Measurements from ENCODE around the gene BNC2.

Gene BNC2

DNA sequence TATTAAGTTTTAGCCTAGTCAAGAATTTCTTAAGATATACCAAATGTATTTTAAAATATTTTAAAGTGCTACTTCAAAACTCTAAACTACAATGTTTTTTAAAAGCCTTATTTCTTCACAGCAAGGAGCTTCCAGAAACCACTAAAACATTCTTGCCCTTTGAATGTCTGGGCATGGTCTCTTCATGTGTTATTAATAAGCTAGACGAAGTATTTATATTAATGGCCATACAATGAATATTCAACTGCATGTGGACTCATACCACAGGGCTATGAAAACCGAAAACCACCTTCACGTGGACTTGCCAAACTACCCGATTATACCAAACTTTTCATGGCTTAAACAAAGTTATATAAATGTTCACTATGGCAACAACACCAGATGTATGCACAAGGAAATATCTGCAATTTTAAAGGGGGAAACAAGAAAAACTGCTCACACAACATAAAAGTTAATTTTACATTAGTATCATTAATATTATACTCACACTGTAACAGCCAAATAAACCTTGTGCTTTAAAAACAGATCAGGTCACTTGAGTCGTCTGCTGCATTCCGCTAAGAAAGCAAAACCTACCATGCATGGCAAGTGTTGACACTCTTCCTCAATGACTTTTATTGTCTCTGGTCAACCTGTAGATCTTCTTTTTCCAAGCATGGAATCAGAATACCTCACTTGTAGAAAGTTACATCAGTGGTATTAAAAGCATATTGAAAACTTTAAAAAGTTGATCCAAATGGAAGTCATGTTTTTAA, 246.3 kb downstream of the BNC2 start:
- DNase-seq: no peak

DNA sequence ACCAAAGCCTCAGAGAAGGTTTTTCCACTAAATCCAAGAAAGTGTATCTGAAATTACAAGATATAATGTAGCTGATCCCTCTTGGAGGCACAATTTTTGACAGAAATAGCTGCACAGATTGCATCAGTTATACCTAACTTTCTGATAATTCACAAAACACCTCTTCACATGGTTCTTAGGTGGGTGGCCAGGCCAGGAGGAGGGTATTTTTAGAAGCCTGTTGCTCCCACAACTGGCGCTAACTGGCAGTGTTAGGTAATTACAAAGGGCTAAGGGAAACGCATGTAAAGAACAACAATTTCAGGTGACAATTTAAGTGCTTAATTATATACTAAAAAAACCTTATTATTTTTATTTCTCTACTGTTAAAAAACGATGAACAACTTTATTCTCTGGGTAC, 247.9 kb downstream of the BNC2 start:
- DNase-seq: no peak

DNA sequence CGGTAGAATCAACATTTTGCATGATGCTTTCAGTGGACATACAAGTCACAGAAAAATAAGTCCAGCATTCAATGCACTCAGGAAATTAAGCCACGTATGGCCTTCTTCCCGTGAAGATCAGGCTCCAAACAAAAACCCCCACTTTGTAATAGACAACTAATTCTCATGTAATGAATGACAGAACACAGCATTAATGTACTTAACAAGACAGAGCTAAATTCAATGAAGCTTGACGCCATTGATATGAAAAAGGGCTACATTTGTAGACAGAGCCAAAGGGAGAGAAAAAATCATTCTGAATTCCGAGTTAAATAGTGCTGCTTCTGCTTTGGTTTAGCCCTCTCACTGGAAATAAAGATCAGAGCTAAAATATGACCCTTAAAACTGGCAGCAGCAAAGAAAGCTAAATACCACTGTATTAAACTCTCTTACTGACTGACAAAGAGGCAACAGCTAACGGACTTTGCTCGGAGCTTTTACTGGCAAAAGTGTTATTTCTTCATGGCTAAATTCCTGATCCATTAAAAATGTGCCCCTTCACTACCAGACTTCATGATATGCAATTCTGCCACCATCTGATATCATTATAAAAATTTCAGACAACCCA, 250.5 kb downstream of the BNC2 start:
- no peak for DNase-seq

DNA sequence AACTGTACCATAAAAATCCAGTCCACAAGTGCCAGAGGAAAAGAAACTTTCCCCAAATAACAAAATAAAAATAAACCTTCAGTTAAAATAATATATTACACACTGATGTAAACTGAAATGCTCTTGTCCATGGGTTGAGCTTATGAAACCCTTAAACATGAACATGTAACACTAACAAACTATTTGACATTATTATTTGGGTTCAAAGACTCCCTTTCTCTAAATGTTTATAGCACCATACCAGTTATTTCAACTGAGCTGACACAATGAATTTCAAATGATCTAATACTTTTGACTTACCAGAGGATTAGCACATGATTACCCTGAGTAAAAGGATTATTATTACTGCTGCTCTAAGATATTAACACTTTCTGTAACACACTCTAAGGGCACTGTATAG, 251.1 kb downstream of the BNC2 start:
- DNase-seq: no peak

DNA sequence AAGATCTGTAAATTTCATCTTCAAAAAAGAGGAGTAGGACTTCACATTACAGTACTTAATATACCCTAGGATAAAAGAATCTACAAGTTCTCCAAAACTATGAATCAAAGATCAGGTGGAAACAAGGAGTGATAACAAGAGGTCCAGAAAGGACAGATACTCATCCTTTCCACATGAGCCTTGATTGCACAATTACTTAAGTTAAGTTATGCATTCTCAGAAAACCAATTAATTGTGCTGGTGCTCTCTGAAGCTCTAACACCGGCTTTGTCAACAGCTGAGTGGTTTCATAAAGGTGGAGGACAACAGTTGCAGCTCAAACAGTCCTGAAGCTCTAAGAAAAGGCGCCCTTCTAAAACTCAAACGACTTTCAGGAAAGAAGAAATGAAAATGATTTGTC, 251.9 kb downstream of the BNC2 start:
- DNase-seq: no peak

DNA sequence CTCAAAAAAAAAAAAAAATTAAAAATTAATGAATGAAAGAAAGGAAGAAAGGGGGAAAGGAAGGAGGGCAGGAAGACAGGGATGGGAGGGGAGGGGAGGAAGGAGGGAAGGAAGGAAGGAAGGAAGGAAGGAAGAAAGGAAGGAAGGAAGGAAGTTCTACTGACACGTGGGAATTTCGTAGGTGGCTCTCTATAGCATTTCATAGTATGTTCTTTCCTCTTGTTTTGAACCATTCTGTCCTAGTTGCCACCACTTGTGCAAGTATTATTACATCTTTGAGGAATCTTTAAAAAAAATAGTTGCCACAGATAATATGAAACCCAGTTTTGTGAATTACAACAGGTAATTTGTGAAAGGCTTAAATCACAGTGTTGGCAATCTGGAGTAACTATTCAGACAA, 253.8 kb downstream of the BNC2 start:
- DNase-seq: no peak

DNA sequence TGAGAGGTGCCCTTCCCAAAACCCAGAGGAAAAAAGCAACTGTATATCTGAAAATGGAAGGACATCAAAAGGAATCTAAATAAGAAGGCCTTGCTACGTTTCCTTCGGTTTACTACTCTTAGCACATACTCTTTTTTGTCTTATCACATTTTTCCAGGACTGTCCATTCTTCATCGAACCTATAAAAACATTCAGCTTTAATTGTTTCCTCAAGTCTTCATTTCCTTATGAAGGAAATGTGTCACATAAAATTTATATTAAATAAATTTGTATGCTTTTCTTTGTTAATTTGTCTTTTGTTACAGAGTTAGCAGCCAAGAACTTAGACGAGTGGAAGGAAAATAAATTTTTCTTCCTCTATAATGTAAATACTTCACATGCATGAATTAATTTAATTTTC, 255.0 kb downstream of the BNC2 start:
- no peak for DNase-seq

DNA sequence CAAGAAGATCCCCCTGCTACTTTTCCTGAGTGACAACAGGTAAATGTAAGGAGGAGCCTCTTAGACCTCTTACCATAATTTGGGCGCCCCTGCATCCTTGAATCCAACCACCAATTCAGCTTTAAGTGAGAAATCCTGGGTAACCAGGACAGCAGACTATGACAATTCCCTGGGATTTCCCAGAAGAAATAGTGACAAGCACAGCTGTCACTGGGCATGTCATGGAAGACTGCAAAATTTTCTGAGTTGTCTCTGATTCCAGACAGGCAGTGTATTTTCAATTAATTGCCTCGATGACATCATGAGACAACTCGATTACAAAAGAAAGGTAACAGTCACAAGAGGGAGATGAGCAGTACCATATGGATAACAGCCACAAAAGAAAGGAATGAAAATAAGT, 256.9 kb downstream of the BNC2 start:
- DNase-seq: no peak

DNA sequence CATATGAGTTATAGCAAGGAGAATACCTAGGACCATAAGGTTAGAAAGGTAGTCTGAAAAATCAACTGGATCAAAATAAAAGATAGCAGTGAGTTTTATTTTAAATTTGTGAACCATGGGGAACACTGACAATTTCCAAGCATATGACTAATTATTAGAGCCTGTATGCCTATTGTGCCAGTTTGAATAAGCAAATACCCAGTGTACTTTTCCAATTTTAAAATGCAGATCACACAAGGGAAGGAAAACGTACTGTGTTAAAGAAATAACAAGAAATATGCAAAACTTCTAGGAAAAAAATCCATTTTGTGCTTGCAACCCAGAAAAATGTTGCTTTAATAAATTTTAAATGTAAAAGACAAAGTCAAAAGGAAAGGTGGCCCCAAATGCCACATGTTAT, 257.4 kb downstream of the BNC2 start:
- no peak for DNase-seq

DNA sequence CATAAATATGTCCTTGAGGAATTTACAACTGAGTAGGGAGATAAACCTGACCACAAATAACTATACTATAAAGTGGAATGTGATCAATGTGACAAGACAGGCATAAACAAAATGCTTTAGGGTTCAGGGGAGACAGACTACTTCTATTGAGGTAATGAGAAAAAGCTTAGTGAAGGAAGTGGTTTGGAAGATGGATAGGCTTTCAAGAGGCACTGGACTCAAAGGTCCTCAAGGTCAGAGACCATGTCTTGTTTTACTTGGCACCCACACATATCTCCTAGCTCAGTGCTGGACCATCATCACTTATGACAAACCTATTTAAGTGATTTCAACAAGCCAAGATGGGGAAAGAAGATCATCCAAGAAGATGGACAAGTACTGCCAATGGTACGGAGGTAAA, 257.8 kb downstream of the BNC2 start:
- DNase-seq: no peak

DNA sequence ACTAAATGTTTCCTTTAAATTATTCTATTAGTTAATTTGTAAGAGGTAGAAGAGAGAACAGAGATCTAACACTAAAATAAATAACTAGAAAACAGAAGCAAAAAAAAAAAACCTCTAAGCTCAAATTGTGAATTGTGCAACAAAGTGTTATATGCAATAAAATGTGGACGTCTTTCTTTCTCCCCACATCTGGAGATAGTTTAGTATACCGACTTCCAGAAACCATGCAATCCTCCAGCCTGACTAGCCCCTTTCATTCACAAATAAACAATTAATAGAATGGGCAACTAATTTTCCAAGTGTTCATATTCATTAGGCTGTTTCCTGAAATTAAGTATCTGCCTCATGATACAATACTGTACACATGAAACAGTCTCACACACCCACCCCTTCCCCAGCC, 258.5 kb downstream of the BNC2 start:
- no peak for DNase-seq

DNA sequence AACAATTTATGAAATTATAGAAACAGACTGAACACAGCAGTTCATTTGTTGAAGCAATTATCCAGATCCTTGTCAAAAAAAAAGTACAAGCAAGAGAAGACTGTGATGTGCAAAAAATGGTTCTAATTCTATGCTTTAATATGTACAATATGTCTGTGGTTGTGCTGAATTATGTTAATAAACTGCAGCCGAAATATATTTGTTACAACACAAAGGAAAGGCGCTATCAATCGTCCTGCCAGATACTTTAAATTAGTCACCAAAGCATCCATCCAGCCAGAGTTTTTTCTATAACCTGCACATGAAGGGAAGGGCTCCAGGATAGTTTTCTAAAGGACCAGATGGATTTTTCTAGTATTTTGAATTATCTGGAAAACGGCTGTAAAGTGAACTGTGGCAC, 259.5 kb downstream of the BNC2 start:
- DNase-seq: no peak

DNA sequence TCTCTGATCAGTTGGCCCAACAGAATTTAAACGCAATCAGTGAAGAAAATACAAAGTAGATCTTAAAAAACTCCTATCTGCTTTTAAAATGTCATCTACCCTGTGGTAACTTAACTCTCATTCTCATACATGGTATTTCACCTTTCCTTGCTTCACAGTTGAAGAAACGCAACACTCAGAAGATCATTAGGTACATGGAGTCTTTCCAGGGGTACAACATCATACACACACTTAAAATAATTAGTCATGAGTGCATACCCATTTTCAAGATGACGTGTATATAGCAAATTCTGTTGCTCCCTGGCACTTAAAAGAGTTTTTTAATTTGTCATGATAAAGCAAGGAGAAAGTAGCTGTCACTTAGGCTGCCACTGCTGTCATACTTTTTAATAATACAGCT, 259.9 kb downstream of the BNC2 start:
- DNase-seq: no peak

DNA sequence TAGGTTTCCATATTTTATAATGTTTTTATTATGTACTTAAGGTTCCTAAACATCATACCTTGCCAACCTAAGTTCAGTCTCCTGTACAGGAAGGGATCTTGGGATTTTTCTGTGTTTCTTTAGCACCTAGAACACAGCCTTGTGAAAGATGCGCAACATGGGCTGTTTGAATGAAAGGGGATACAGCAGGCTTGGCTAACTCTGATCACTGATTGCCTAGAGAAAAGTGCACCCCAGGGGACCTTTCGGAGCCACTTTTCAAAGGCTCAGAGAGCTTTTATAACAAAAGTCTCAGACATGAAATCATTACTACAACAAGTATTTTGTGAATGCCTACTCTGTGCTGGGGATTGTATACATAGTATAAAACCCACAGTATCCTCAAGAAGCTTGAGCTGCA, 261.6 kb downstream of the BNC2 start:
- DNase-seq: no peak

DNA sequence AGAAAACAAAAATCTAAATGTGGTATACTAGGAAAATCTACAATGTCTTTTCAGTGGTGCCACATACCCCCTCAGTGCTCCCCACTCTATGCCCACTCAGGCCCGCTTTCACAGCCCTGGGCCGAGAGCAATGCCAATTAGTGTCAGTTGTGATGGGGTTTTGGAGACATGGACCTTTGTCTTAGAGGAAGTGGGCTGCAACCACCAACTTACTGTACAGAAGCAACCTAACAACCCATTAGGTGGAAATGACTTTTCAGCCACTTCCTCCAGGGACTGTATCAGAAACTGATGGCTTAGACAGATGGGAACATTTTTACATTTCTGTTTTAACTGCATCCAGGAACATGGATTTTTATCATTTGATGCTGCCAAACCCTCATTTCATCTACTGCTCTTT, 268.0 kb downstream of the BNC2 start:
- no peak for DNase-seq

DNA sequence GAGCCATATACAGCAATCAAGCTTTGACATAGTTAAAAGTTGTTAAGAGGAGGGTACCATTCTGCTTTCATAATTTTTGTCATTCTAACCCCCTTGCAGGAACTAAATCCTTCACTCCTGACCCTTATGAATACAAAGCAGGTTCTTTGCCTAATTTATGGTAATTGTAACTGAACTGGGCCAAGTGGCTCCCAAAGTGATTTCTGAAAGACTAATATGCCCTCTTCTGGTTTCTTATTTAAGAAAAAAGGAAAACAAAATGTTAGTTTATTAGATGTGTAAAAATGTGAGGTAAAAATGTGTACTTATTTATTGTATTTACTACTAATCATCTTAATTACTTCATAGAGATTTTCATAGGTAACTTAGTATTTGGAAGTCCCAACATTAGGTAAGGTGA, 268.5 kb downstream of the BNC2 start:
- DNase-seq: no peak

DNA sequence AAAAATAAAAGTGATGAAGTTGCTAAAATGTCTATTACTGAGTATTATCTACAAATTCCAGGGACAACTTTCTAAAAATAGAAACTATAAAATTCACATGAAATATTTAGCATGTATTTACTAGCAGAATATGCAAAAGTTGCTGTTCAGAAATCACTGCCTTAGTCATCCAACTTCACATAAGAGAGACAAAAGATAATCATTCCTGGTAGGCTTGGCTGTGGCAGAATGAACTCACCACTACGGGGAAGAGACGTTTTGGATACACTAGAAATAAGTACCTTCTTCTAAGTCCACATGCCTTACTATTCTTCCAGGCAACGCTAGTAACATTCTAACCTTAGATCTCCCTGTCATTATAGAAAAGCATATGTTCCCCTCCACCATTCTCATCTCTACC, 272.2 kb downstream of the BNC2 start:
- no peak for DNase-seq

DNA sequence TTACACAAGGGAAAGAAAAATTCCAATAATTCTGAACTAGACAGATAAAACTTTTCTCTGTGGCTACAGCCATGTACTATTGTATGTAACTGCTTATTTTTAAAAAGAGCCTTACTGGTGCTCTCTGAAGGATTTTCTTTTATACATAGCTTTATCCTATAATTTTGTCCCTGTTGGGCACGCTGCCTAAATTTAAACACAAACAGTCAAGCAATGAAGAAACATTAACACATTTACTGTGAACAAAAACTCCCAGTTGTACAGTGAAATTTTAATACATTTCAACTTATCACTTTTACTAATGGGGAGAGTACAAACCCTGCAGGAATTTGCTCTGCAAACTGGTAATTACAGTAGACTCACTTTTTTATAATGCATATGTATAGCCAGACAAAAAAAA, 273.3 kb downstream of the BNC2 start:
- DNase-seq: no peak

DNA sequence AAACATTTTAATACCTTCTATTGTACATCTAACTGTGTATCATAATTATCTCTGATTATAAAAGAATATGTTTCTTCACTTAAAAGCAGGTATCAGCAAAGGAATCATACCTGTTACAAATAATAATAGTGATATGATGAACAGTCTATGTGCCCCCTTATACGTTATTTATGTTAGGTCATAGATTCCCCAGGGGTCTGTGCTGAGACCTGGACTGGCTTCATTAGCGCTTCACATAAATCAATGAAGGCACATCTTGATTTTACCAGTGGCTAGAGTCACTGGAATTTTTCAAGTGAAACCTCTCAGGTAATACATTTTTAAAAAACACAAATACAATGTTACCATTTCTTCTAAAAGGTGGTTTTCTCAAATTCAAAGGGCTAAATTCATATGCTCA, 275.2 kb downstream of the BNC2 start:
- no peak for DNase-seq

DNA sequence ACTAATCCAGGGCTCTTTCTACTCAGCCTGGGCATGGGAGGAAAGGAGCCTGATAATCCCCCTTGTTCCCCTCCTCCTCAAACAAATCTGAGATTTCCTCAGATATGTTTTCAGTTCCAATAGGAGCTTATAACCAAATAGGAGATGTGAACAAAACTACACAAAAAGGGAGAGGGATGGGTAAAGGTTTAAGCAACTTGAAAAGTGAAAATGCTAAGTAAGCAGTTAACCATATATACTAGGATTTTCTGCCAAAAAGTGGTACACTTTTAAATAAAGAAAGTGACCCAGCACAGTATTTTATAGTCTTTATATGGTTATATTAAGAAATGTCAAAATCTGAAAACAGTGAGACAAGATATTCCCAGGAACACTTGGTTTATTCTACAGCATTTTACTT, 275.7 kb downstream of the BNC2 start:
- no peak for DNase-seq

DNA sequence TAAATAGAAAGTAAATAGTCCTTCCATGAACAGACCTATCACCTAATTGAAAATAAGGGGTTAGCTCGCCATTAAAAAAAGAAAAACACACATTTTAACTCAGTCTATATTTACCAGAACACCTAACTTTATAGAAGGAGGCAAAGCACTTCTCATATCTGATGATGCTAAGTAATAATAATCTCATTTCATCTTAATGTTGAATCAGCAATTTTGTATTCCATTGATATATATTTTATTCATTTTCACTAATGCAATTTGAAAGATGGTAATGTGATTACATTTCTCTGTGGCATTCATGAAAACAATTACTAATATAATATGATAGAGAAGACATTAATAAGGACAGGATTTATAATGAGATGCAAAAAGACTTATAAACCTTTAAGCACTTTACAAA, 276.7 kb downstream of the BNC2 start:
- DNase-seq: no peak

DNA sequence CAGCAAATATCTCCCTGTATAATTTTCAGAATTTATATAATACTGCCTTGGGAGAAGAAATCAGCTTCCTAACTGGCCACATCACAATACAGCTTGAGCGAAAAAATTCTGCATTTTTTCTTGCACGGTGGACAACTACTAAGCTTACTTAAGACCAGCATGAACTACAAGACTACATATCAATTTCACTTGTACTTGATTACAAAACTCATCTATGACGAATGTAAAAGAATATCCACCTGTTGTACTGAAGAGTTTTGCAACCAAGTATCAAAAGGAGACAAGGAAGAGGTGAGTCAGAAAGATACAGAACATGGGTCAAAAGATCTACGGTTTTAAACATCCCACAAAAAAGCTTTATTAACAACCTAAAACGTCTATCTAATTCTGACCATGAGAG, 279.4 kb downstream of the BNC2 start:
- DNase-seq: no peak

DNA sequence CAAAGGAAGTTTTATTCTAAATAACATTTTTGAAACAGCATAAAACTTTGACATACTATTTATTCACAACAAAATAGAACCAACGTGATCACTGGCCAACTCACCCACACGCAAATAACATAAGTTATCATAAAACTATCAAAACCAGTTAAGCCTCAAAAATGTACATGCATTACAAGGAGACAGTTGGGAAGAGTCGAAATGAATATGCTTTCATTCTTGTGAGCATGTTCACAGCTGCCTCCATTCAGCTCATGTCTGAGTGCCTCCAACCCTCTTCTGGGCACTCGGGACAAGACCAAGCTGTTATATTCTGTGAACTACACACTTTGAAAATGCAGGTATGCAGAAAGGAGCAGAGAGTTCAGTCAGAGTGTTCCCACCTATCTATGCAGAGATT, 284.9 kb downstream of the BNC2 start:
- no peak for DNase-seq

DNA sequence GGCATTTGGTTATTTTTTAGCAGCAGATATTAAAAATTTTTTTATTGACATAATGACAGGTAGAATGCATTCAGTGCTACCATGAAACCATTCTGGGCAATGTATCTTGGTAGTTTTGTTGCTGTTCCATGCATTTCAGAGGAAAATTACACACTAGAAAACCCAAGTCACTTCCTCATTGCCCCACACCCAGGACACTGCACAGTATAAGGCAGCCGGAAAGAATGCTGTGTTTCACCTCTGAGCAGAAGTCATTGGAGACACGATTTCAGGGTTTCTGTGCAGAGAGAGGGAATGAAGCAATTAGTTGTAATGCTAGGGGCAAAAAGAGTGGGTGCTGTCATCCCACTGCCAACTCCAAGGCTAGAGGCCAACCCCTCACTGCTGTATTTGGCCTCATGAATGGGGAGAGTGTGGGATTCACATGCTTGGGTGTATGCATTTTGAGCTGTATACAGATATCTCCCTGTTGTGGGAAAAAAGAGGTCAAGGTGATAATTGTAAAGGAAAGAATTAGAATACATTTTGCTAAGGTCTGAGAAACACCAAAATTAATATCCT, 290.5 kb downstream of the BNC2 start:
- DNase-seq: no peak

DNA sequence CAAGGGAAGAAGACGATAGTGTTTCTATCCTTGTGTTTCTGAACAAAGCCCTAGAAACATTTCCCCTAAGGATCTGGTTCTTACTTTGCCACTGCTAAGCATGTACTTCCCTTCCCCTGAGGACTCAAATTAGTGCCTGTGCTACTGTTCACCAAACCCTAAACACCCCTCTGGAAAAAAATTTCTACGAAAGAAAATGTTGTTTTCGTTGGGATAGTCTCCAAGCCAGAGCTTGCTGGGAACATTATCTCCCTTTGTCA, 294.6 kb downstream of the BNC2 start:
- DNase-seq: no peak

All from cortex of kidney (tissue), 1 donor.